GM19240 (cell line): ENCODE measurements around the gene REV3L.
"Not testable (repeated sequence)": the region's sequence is repeated elsewhere in the genome, so short reads cannot be mapped to it uniquely, and the experiment has no call there.

ENCODE experiments used
- DNase-seq: peaks from one replicate; pipeline ENCODE4 v3.0.0; 2011; ENCODE audit warnings: low spot score; ENCODE audit not compliant: insufficient read length

Gene REV3L

DNA sequence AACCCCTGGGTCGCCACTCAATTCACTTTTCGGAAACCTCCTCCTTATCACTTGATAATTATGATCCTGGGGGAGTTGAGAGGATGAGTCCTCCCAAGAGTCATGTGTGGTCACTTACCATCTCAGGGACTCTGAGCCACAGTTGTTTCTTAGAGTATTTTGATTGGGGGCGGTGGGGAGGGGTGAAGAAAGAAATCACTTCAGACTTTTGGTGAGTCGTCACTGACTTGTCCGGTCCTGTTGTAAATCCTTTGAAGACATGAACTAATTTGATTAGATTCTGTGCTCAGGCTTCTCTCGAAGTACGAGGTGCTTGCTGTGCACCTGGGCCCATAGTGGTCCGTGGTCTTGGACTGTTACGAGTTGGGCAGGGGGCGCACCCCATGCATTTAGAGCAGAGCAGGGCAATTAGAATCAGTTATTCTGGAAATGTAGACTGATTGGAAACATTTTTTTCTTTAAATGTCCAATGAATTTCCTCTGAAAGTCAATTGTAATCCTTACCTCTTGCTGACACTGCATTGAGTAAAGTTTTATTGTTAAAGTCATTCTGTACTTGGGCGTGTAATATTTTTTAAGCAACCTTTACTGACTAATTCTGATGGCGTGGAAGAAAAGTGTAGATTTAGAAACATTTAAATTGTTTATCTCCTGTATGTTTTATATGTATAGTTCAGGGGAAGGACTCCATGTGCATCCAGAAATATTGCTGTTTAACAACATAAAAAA, 222.3 kb downstream of the REV3L start:
- no peak for DNase-seq

DNA sequence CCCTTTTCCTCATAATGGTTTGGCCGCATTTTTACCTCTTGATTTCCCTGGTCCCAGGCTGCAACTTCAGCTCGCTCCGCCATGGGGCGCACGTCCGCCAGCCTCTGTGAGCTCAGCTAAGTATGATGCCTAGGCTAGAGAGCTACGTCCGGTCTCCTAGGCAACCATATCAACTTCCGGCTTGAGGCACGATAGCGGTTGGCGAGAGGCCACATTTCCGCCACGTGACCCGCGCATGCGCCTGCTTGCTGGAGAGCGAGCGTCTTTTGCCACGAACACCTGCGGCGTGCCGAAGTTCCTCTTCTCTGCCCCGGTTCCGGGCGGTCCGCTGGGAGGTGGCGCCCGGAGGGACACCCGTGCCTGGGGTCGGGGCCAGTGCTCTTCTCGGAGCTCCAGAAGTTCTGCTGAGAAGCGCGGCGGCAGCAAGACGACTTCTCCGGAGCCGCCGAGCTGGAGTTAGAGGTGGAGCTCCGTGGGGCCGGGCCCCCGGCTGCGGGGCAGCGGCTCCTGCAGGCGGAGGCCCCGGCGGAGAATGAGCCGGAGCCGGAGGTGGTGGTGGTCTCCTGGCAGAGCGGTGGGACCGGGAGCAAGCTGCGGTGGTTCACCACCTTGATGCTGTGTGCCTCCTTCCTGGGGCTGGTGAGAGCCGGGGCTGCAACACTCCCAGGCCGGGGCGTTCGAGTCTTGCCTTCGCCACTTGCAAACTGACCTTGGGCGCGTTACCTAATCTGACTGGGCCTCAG, 223.8 kb downstream of the REV3L start:
- peak; percentile 89 for DNase-seq

DNA sequence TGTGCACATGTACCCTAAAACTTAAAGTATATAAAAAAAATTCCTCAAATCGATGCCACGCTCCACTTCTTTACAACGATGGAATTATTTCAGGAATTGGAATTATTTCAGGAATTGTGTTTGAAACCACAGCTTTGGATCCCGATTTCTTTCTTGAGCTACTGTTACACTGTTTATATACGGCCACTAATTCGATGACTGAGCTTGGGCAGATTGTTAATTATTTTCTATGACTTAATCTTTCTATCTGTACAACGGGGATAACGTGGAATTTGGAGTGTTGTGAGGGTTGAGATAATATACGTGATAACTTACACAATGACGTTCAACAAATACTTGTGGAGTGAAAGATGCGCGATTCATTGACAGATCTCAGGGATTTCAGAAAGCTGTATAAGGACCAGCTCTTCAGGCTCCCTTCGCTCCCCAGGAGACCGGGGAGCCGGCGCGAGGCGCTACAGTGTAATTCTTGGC, 224.4 kb downstream of the REV3L start:
- DNase-seq: no peak

GRCh38 chr6:111258010-111258409, 225.0 kb downstream of the REV3L start:
- DNase-seq: no peak

GRCh38 chr6:111256646-111257045, 226.4 kb downstream of the REV3L start:
- DNase-seq: no peak

DNA sequence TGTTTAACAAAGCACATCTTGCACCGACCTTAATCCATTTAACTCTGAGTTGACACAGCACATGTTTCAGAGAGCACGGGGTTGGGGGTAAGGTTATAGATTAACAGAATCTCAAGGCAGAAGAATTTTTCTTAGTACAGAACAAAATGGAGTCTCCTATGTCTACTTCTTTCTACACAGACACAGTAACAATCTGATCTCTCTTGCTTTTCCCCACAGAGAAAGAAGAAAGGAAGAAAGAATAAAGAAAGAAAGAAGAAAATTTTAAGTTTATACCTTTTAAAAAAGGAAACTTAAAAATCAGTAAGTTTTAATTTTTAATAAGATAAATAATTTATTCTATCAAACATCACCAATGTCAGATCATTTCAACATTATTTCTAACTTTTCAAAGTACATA, 227.2 kb downstream of the REV3L start:
- not testable (repeated sequence) for DNase-seq

GRCh38 chr6:111254779-111255166, 228.2 kb downstream of the REV3L start:
- DNase-seq: no peak

DNA sequence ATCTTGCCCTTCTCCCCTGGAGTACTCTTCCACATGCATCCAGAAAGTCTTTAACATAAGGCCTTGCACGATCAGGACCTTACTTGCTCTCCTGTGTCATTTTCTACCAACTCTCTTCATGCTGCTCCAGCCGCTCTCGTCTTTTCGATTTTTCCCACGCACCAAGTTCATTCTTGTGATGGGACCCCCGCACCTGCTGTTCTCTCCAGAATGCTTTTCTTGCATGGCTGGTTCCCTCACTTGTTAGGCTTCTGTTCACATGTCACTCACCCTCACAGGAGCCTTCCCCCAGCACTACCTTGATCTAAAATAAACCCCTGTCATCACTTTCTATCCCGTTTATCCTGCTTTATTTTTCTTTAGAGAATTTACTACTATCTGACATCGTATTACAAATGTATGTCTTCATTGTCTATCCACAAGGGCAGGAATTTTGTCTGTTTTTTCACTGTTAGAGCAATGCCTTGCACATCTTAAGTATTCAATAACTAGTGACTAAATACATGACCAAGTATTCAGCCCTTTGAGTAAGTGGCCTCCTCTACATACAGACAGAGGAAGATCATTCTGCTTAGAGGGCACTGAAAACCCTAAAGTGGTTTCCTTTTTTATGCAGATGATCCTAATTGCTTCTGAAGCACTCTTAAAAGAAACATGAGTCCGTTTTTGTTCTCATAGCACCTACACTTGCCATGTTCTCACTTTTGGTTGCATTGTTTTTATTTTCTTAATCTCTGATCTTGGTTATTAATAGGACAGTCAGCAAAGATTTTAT, 228.8 kb downstream of the REV3L start:
- no peak for DNase-seq

DNA sequence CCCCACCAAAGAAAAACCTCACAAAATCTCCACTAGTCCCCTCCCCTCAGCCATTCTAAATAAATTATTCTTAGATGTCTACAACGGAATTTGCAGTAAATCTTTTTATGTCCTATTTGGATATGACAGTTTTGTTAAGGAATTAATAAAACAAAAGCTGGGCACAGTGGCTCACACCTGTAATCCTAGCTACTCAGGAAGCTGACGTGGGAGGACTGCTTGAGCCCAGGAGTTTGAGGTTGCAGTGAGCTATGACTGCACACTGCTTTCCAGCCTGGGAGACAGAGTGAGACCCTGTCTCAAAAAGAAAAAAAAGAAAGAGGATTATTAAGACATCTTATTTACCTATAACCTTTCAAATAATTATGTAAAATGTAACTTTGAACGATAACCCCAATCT, 230.3 kb downstream of the REV3L start:
- DNase-seq: no peak

GRCh38 chr6:111250791-111251354, 232.1 kb downstream of the REV3L start:
- DNase-seq: no peak
